Activated CD8-positive, alpha-beta memory T cell treated with anti-CD3 and anti-CD28 coated beads, Interleukin-2, amount 50 U/mL, for 48 hours (primary cell): ENCODE data around the gene CCDC170.
"Not testable (repeated sequence)": the region's sequence is repeated elsewhere in the genome, so short reads cannot be mapped to it uniquely, and the experiment has no call there.

ENCODE experiments used
- DNase-seq: peaks from one replicate; pipeline ENCODE4 v3.0.0-alpha.2; 2020

CCDC170 gene

GRCh38 chr6:151494235-151494935 lies 568 bp downstream of the CCDC170 start:
- peak; percentile 62 for DNase-seq

GRCh38 chr6:151494936-151495320 lies 1.1 kb downstream of the CCDC170 start:
- no peak for DNase-seq

- no peak for DNase-seq
These were observed 1.6 kb downstream of the CCDC170 start for GRCh38 chr6:151495380-151495779.

GRCh38 chr6:151497905-151498304 lies 4.1 kb downstream of the CCDC170 start:
- no peak for DNase-seq

- DNase-seq: no peak
These were observed 4.5 kb downstream of the CCDC170 start for GRCh38 chr6:151498327-151498726.

- no peak for DNase-seq
These were observed 5.7 kb downstream of the CCDC170 start for GRCh38 chr6:151499551-151499950.

GRCh38 chr6:151501511-151502136 lies 7.8 kb downstream of the CCDC170 start:
- DNase-seq: no peak

GRCh38 chr6:151502499-151502898 lies 8.7 kb downstream of the CCDC170 start:
- DNase-seq: no peak

GRCh38 chr6:151506761-151507160 lies 12.9 kb downstream of the CCDC170 start:
- no peak for DNase-seq

- DNase-seq: no peak
These were observed 15.2 kb downstream of the CCDC170 start for GRCh38 chr6:151509048-151509447.

GRCh38 chr6:151512481-151512880 lies 18.7 kb downstream of the CCDC170 start:
- no peak for DNase-seq

- no peak for DNase-seq
These were observed 20.3 kb downstream of the CCDC170 start for GRCh38 chr6:151514000-151514730.

- not testable (repeated sequence) for DNase-seq
These were observed 25.2 kb downstream of the CCDC170 start for GRCh38 chr6:151518992-151519391.

- no peak for DNase-seq
These were observed 29.2 kb downstream of the CCDC170 start for GRCh38 chr6:151523034-151523433.

GRCh38 chr6:151524059-151524458 lies 30.2 kb downstream of the CCDC170 start:
- no peak for DNase-seq

GRCh38 chr6:151534576-151534975 lies 40.8 kb downstream of the CCDC170 start:
- no peak for DNase-seq

GRCh38 chr6:151535476-151536187 lies 41.8 kb downstream of the CCDC170 start:
- DNase-seq: no peak

- no peak for DNase-seq
These were observed 42.3 kb downstream of the CCDC170 start for GRCh38 chr6:151536188-151536479.

GRCh38 chr6:151537556-151537955 lies 43.7 kb downstream of the CCDC170 start:
- DNase-seq: no peak

- no peak for DNase-seq
These were observed 45.9 kb downstream of the CCDC170 start for GRCh38 chr6:151539506-151540268.

GRCh38 chr6:151544453-151544852 lies 50.6 kb downstream of the CCDC170 start:
- no peak for DNase-seq

GRCh38 chr6:151544884-151545283 lies 51.1 kb downstream of the CCDC170 start:
- not testable (repeated sequence) for DNase-seq
